ENCODE measurements around the gene RBM6.
A peak's percentile ranks its signal among the peaks of the same experiment; 100 is the strongest.

RBM6 gene

GRCh38 chr3:50100956-50101845 lies 161.3 kb downstream of the RBM6 start:
- DNase-seq: no peak

- no peak for DNase-seq
Observed at GRCh38 chr3:50102558-50102957, 162.6 kb downstream of the RBM6 start.

DNA sequence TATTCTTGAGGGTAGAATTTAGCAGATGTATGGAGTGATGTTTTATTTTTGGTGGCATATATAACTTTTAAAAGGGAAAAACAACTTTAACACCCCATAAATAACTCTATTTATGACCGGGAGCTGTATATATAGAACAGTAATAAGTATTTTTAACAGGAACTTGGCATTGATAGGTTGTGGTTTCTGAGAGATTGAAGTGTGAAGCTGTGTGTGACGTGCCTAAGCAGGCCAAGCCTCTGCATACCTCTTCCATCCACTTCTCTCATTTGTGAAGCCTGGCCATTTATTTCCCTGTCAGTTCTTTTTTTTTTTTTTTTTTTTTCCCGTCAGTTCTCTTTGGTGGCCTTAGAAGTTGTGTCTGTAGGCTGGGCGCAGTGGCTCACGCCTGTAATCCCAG lies 171.8 kb downstream of the RBM6 start:
- no peak for DNase-seq

DNA sequence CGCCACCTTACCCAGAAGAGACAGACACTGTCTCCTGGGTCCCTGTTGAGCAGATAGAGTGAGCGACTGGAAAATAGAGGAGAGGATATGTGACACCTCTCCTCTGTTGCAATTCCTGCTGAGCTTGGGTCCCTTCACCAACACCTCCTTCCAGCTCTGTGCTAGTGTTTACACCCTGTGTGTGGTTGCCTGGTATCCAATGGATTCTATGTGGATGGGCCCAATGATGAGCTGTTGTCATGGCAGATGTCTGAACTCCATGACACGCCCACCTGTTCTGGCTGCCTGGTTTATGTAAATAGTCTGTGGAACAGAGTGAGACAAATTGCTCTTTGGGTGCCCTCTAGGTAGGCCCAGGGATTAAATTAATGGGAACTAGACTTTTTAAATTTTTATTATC lies 172.5 kb downstream of the RBM6 start:
- no peak for DNase-seq

DNA sequence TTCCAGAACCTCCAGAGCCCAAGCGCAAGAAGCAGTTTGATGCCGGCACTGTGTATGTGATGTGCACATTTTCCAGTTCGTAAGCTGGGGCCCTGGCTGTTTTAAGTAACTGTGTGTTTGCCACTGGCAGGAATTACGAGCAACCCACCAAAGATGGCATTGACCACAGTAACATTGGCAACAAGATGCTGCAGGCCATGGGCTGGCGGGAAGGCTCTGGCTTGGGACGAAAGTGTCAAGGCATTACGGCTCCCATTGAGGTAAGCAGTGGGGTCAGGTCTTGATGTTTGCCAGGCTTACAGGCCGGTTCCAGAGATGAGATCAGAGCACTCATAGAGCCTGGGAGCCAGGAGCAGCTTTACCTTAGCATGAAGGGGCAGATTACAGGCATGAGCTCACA lies 177.2 kb downstream of the RBM6 start:
- no peak for DNase-seq

DNA sequence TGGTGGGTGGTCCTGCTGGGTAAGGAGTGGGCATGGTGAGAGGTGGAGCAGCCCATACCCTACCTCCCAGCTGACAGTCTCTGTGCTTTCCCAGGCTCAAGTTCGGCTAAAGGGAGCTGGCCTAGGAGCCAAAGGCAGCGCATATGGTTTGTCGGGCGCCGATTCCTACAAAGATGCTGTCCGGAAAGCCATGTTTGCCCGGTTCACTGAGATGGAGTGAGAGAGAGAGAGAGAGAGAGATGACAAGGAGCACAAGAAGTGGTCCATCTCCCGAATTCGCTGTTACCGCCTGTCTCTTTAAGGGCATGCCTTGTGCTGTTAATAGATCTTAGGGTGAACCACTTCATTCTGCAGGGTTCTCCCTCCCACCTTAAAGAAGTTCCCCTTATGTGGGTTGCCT lies 178.3 kb downstream of the RBM6 start:
- DNase-seq: no peak

DNA sequence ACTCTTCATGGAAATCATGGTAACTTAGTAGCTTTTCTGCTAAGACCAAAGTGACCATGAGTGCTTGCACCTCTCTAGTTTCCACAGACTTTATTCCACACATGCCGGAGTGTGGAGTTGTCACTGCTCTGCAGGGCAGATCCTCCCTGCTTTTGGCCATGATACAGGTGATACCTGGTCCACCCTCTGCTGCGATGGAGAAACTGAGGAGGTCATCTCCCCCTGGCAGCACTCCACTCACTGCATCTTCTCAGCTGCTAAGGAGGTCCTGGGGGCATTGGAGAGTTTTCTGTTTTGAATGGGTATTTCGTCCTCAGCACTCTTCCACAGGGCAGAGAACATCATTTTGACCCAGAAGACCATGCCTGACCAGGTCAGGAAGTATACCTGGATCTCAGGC lies 179.8 kb downstream of the RBM6 start:
- DNase-seq: no peak

GRCh38 chr3:50120364-50121071 lies 180.6 kb downstream of the RBM6 start:
- DNase-seq: no peak

GRCh38 chr3:50121072-50122032 lies 181.4 kb downstream of the RBM6 start:
- DNase-seq: peak; percentile 30

GRCh38 chr3:50122071-50122470 lies 182.1 kb downstream of the RBM6 start:
- no peak for DNase-seq

GRCh38 chr3:50122661-50123391 lies 182.9 kb downstream of the RBM6 start:
- no peak for DNase-seq

DNA sequence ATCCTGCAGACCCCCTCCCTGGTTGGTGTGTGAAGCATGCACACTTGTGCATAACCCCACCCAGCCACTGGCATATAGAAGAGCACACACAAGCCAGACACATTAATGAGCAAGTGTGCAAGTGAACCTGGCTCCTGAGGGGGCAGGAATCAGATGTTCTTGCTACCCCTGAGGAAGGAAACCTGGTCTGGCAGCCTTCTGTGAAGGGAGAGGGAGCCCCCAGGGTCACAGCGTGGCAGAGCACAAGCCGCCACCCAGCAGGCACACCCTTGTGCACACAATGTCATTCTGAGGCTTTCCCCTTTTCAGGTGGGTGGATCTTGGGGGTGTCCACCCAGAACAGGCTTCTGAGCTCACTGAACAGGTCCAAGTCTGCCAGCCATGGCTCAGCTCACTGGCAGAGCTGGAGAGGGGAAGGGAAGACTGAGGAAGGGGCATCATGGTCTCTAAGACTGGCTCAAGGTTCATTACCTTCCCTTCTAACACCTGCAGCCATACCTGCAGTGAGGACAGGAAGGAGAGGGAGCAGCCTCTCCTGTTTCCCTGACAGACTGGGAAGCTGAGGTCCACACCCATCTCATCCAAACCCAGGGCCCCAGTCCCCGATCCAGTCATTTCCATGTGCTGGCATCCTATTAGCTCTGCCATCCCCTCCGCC lies 183.6 kb downstream of the RBM6 start:
- DNase-seq: no peak

DNA sequence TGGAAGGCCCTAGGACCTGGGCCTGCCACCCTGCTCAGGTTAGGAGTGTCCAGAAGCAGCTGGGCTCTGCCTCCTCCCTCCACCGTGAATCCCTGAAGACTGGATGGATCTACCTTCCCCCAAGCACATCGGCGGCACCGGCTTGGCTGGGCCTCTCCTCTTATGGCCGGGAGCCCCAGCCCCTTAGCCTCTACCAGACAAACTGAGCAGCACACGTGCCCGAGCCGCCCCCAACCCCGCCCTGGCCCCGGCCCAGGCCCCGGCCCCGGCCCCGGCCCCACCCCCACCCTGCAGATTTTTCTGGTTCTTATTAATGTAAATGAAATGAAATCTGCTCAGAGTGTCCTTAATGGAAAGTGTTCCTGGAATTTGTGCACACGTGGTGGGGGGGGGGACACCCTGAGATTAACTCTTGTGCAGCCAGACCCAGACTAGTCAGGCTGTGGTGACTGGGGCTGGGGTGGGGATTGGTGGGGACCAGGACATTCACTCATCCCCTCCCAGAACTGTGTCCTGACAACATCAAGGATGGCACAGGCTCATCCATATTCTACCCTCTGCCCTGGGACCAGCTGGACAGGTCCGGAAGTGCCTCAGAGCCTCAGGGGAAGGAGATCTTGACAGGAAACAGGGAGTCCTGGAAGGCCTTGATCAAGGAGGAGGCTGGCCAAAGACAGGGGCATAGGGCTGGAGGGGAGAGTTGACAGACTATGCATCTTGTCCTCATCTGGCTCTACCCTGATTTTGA lies 184.3 kb downstream of the RBM6 start:
- no peak for DNase-seq

GRCh38 chr3:50124800-50125178 lies 184.8 kb downstream of the RBM6 start:
- no peak for DNase-seq

DNA sequence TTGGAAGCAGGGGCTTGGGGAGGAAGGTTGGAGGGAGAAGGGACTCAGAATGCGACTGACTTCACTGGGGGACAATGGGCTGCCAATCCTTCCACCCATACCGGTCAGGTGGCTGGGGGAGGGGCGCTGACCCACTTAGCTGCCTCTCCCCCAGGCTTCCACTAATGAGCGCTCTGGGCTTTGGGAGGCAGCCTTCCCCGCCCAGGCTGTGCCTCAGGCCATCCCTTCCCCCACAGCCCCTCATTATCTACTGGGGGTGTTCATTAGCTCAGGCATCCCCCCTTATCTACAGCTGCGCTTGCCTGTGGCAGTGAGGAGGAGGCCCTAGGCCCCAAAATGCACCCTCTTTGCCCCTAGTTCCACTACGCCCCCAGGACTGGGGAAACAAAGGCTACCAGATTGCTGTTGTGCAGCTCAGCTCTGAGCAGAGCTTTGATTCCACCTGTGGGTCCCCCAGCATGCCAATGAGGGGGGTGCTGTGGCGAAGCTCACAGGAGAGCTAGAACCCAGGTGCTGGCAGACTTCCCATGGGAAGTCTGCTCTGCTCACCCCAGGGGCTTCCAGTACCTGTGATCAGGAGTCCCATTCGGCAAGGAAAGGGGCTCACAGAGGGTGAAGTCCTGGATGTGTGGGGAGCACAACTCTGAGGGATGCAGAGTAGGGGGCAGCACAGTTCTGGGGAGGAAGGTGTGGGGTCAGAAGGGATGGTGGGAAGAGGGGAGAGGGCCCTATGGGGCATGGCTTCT lies 185.8 kb downstream of the RBM6 start:
- no peak for DNase-seq

DNA sequence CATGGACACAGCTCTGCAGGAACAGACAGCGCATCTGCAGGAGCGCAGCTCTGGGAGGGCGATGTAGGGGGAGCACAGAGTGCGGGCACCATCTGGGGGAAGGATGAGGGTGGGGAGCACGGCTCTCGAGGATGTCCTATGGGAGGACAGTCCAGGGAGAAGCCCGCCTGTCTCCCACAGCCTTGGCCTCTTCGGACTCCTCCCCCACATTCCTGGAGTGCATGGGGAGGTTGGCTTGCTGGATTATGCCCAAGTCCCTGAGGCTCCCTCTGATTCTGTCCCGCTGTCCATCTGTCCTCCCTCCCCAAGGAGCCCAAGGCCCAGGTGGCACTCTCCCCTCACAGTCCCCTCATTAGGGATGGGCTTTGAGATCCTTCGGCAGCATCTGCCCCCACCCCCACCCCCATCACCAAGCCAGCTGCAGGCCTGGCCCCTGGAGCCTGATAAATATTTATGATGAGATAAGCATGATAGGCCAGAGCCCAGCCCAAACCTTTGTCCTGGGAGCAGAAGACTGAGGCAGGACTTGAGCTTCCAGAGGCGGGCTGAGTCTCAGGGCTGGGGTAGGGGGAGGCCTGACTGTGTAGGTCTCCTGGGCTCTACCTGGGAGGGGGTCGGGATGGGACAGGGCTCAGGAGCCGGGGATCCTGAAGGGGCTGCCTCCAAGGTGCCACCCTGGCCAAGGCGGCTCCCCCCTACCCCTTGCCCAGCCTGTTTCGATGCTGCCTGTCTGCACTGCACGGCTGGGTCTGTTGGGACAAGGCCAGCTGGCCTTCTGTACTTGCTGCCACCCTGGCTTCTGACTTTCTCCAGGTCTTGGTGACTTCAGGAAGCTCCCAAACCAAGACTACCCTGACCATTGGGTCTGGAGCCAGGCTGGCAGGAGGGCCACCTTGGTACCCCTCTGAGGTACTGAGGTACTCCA lies 186.6 kb downstream of the RBM6 start:
- DNase-seq: no peak
